ENCODE results near the gene ZRANB3.
"Not testable (repeated sequence)": the region's sequence is repeated elsewhere in the genome, so short reads cannot be mapped to it uniquely, and the experiment has no call there.

Gene ZRANB3

GRCh38 chr2:135454608-135455007 lies 76.4 kb downstream of the ZRANB3 start:
- Histone ChIP-seq H3K36me3 (ENCODE audit: insufficient read depth, low read length) (0 out of 2 replicates have a peak, but pooled peaks cover 2% of the 10 kb centered on the region), H2AFZ (ENCODE audit: low read length) (no peak overlapping the region), H3K27me3 (ENCODE audit: insufficient read depth, low read length) (no peaks in the 10 kb centered on the region), H3K4me2 (ENCODE audit: low read length) (no peak overlapping the region), H3K4me1 (ENCODE audit: insufficient read depth, low read length, severe bottlenecking) (no peaks in the 10 kb centered on the region), H3K9ac (ENCODE audit: low read length) (no peak overlapping the region), H3K9me2 (ENCODE audit: low read depth, low read length) (no peaks in the 10 kb centered on the region), H3F3A (ENCODE audit: insufficient read depth, low read length) (no peaks in the 10 kb centered on the region), H3K9me3 (ENCODE audit: low read length) (peaks cover 8% of the 10 kb centered on the region; the same call in 1 of the 2 replicates), H3K79me2 (ENCODE audit: insufficient read depth, low read length) (no peaks in the 10 kb centered on the region), H3K4me3 (ENCODE audit: low read depth, low read length, poor library complexity, severe bottlenecking) (no peak overlapping the region), H3K27ac (ENCODE audit: low read depth, low read length, poor library complexity, severe bottlenecking) (no peak overlapping the region), H4K20me1 (ENCODE audit: insufficient read depth, low read length) (no peaks in the 10 kb centered on the region)
- no peak for TF ChIP-seq EZH2 (IDR thresholded peaks at IDR 0.05; ENCODE audit: borderline replicate concordance, low read length)
- TF ChIP-seq CTCF (IDR thresholded peaks at IDR 0.05; ENCODE audit: low read length): no peak

GRCh38 chr2:135453027-135453426 lies 78.0 kb downstream of the ZRANB3 start:
- H3K4me1 ChIP-seq (ENCODE audit: insufficient read depth, low read length, severe bottlenecking); H3K36me3 ChIP-seq (ENCODE audit: insufficient read depth, low read length); H2AFZ ChIP-seq (ENCODE audit: low read length); H3K4me3 ChIP-seq (ENCODE audit: low read depth, low read length, poor library complexity, severe bottlenecking); H3K9ac ChIP-seq (ENCODE audit: low read length); H3K9me2 ChIP-seq (ENCODE audit: low read depth, low read length); H3K27me3 ChIP-seq (ENCODE audit: insufficient read depth, low read length); H3F3A ChIP-seq (ENCODE audit: insufficient read depth, low read length); H3K79me2 ChIP-seq (ENCODE audit: insufficient read depth, low read length); H3K9me3 ChIP-seq (ENCODE audit: low read length); H3K4me2 ChIP-seq (ENCODE audit: low read length); H4K20me1 ChIP-seq (ENCODE audit: insufficient read depth, low read length); H3K27ac ChIP-seq (ENCODE audit: low read depth, low read length, poor library complexity, severe bottlenecking): not testable (repeated sequence)

- H2AFZ ChIP-seq (ENCODE audit: low read length): no peak overlapping the region
- H3K4me2 ChIP-seq (ENCODE audit: low read length): no peak overlapping the region
- H3K9me3 ChIP-seq (ENCODE audit: low read length): peaks cover 8% of the 10 kb centered on the region; the same call in 1 of the 2 replicates
- no peak for TF ChIP-seq CTCF (IDR thresholded peaks at IDR 0.05; ENCODE audit: low read length)
- no peak for TF ChIP-seq EZH2 (IDR thresholded peaks at IDR 0.05; ENCODE audit: borderline replicate concordance, low read length)
- H3K4me1 ChIP-seq (ENCODE audit: insufficient read depth, low read length, severe bottlenecking): no peaks in the 10 kb centered on the region
- H3K9me2 ChIP-seq (ENCODE audit: low read depth, low read length): no peaks in the 10 kb centered on the region
- no peaks in the 10 kb centered on the region for H4K20me1 ChIP-seq (ENCODE audit: insufficient read depth, low read length)
- H3K79me2 ChIP-seq (ENCODE audit: insufficient read depth, low read length): no peaks in the 10 kb centered on the region
- H3F3A ChIP-seq (ENCODE audit: insufficient read depth, low read length): no peaks in the 10 kb centered on the region
- no peak overlapping the region for H3K9ac ChIP-seq (ENCODE audit: low read length)
- no peak overlapping the region for H3K4me3 ChIP-seq (ENCODE audit: low read depth, low read length, poor library complexity, severe bottlenecking)
- no peaks in the 10 kb centered on the region for H3K27me3 ChIP-seq (ENCODE audit: insufficient read depth, low read length)
- no peak overlapping the region for H3K27ac ChIP-seq (ENCODE audit: low read depth, low read length, poor library complexity, severe bottlenecking)
- peaks cover 3% of the 10 kb centered on the region; the same call in 1 of the 2 replicates for H3K36me3 ChIP-seq (ENCODE audit: insufficient read depth, low read length)
These were observed 79.1 kb downstream of the ZRANB3 start for GRCh38 chr2:135451966-135452365.

GRCh38 chr2:135443013-135443412 lies 88.0 kb downstream of the ZRANB3 start:
- not testable (repeated sequence) for H3K4me3 ChIP-seq (ENCODE audit: low read depth, low read length, poor library complexity, severe bottlenecking); H3K79me2 ChIP-seq (ENCODE audit: insufficient read depth, low read length); H3K4me1 ChIP-seq (ENCODE audit: insufficient read depth, low read length, severe bottlenecking); H2AFZ ChIP-seq (ENCODE audit: low read length); H3K27me3 ChIP-seq (ENCODE audit: insufficient read depth, low read length); H3F3A ChIP-seq (ENCODE audit: insufficient read depth, low read length); H4K20me1 ChIP-seq (ENCODE audit: insufficient read depth, low read length); H3K27ac ChIP-seq (ENCODE audit: low read depth, low read length, poor library complexity, severe bottlenecking); H3K9ac ChIP-seq (ENCODE audit: low read length); H3K9me2 ChIP-seq (ENCODE audit: low read depth, low read length); H3K36me3 ChIP-seq (ENCODE audit: insufficient read depth, low read length); H3K4me2 ChIP-seq (ENCODE audit: low read length); H3K9me3 ChIP-seq (ENCODE audit: low read length)

GRCh38 chr2:135435155-135435554 lies 95.9 kb downstream of the ZRANB3 start:
- not testable (repeated sequence) for H3K27me3 ChIP-seq (ENCODE audit: insufficient read depth, low read length); H3K4me3 ChIP-seq (ENCODE audit: low read depth, low read length, poor library complexity, severe bottlenecking); H3K9me2 ChIP-seq (ENCODE audit: low read depth, low read length); H3F3A ChIP-seq (ENCODE audit: insufficient read depth, low read length); H3K36me3 ChIP-seq (ENCODE audit: insufficient read depth, low read length); H4K20me1 ChIP-seq (ENCODE audit: insufficient read depth, low read length); H3K27ac ChIP-seq (ENCODE audit: low read depth, low read length, poor library complexity, severe bottlenecking); H3K9me3 ChIP-seq (ENCODE audit: low read length); H3K4me1 ChIP-seq (ENCODE audit: insufficient read depth, low read length, severe bottlenecking); H3K79me2 ChIP-seq (ENCODE audit: insufficient read depth, low read length); H2AFZ ChIP-seq (ENCODE audit: low read length); H3K9ac ChIP-seq (ENCODE audit: low read length); H3K4me2 ChIP-seq (ENCODE audit: low read length)

All from OCI-LY1 (cell line).